HepG2 (cell line): ENCODE results near the gene CYB5R3. TPM values are rescaled to one million over a fixed set of nuclear protein-coding genes. Genes with fewer than 3 reads are reported as not detected.
A peak's percentile ranks its signal among the peaks of the same experiment; 100 is the strongest.

Source experiments
- AFF4 ChIP-seq: sonication (generic); formaldehyde crosslinking; IDR thresholded peaks from 2 replicates; pipeline ENCODE4 v1.4.0; 2020; ENCODE audit warnings: missing genetic modification reagents
- CEBPB ChIP-seq: IDR thresholded peaks from 2 replicates; pipeline ENCODE4 v1.6.1; 2011; ENCODE audit warnings: low read depth, low read length, improper control_type of control experiment, borderline replicate concordance
- CERS6 ChIP-seq: sonication (generic); formaldehyde crosslinking; IDR thresholded peaks from 2 replicates; pipeline ENCODE4 v1.5.0; 2020; ENCODE audit warnings: missing genetic modification reagents
- FOXC1 ChIP-seq: sonication (generic); formaldehyde crosslinking; IDR thresholded peaks from 2 replicates; pipeline ENCODE4 v1.8.0; 2022; ENCODE audit warnings: mild to moderate bottlenecking, missing genetic modification reagents, borderline replicate concordance
- GMEB1 ChIP-seq: sonication (generic); formaldehyde crosslinking; IDR thresholded peaks from 2 replicates; pipeline ENCODE4 v1.5.1; 2020; ENCODE audit warnings: missing genetic modification reagents, mild to moderate bottlenecking, borderline replicate concordance
- HMGXB4 ChIP-seq, 2 experiments: sonication (generic) in 1 of 2; formaldehyde crosslinking in 1 of 2; IDR thresholded peaks; 2 replicates each; pipeline versions ENCODE4 v1.4.0 to v1.6.1; 2018 to 2020; ENCODE audit warnings: missing genetic modification reagents in 2 of 2, borderline replicate concordance in 1 of 2, low read depth in 1 of 2, mild to moderate bottlenecking in 1 of 2, missing biosample characterization in 1 of 2
- IKZF1 ChIP-seq: fragments of 450-650 bp; IDR thresholded peaks from 2 replicates; pipeline ENCODE4 v1.7.1; 2016
- IRF2 ChIP-seq: IDR thresholded peaks from 2 replicates; pipeline ENCODE4 v1.6.1; 2018; ENCODE audit warnings: missing genetic modification reagents, missing compliant biosample characterization
- IRX3 ChIP-seq: sonication (generic); formaldehyde crosslinking; IDR thresholded peaks from 2 replicates; pipeline ENCODE4 v1.8.1; 2023; ENCODE audit warnings: mild to moderate bottlenecking, low read depth, missing genetic modification reagents, borderline replicate concordance
- MED1 ChIP-seq: sonication (generic); formaldehyde crosslinking; IDR thresholded peaks from 2 replicates; pipeline ENCODE4 v1.4.0; 2020; ENCODE audit warnings: missing genetic modification reagents
- MEIS1 ChIP-seq: sonication (generic); formaldehyde crosslinking; IDR thresholded peaks from 2 replicates; pipeline ENCODE4 v1.9.0; 2021; ENCODE audit warnings: mild to moderate bottlenecking, missing genetic modification reagents, moderate library complexity, borderline replicate concordance
- NBN ChIP-seq: fragments of 450-650 bp; conservative IDR thresholded peaks from 2 replicates; pipeline ENCODE4 v1.6.1; 2017
- NFYB ChIP-seq: sonication (generic); formaldehyde crosslinking; IDR thresholded peaks from 2 replicates; pipeline ENCODE4 v1.4.0; 2020; ENCODE audit warnings: missing genetic modification reagents
- ONECUT2 ChIP-seq: sonication (generic); formaldehyde crosslinking; IDR thresholded peaks from 2 replicates; pipeline ENCODE4 v1.4.0; 2020; ENCODE audit warnings: missing genetic modification reagents
- PHF8 ChIP-seq: sonication (generic); formaldehyde crosslinking; IDR thresholded peaks from 2 replicates; pipeline ENCODE4 v1.5.0; 2020; ENCODE audit warnings: missing genetic modification reagents
- TFDP1 ChIP-seq: IDR thresholded peaks from 2 replicates; pipeline ENCODE4 v1.6.1; 2016; ENCODE audit warnings: missing compliant biosample characterization, missing genetic modification reagents, borderline replicate concordance
- ZFP82 ChIP-seq: sonication (generic); formaldehyde crosslinking; IDR thresholded peaks from 2 replicates; pipeline ENCODE4 v1.5.1; 2020; ENCODE audit warnings: mild to moderate bottlenecking, missing genetic modification reagents, borderline replicate concordance
- ZNF562 ChIP-seq: sonication (generic); formaldehyde crosslinking; IDR thresholded peaks from 2 replicates; pipeline ENCODE4 v1.8.0; 2022; ENCODE audit warnings: missing genetic modification reagents, borderline replicate concordance
- ZNF780A ChIP-seq: sonication (generic); formaldehyde crosslinking; IDR thresholded peaks from 2 replicates; pipeline ENCODE4 v1.8.0; 2022; ENCODE audit warnings: mild to moderate bottlenecking, missing genetic modification reagents, moderate library complexity
- polyA plus RNA-seq, 8 experiments: library from polyadenylated mRNA; depleted of rRNA in 3 of 8; stranded (reverse) in 7 of 8; unstranded in 1 of 8; fragments of >200 nt; fragmentation: Illumina TruSeq in 4 of 8; extraction: Trizol in 4 of 8; gene quantifications; 2 replicates each; pipeline versions ENCODE4 v1.2.1 to v1.2.3, GENCODE V29; 2011 to 2016; ENCODE audit warnings: low read depth in 4 of 8, missing spikeins in 1 of 8, mixed read lengths in 1 of 8; ENCODE audit not compliant: insufficient read depth in 1 of 8
- total RNA-seq, 5 experiments: library from RNA; depleted of rRNA; stranded (reverse); fragments of >200 nt; fragmentation: Illumina TruSeq; extraction: Trizol; gene quantifications; 2 replicates each; pipeline ENCODE4 v1.2.3, GENCODE V29; 2016; ENCODE audit warnings: low read depth in 1 of 5

Gene CYB5R3
- total and polyA plus RNA-seq, 2 of the 13 experiments (the other 11 are each of a cell fraction or from before 2014, with no cell fraction given) = 32.4 to 305 TPM

- TF ChIP-seq GMEB1 (CRISPR knock-in tag) (no peak), CERS6 (CRISPR knock-in tag) (no peak), CEBPB (no peak; the same call in 1 of the 2 replicates), ZNF562 (CRISPR knock-in tag) (no peak), MEIS1 (CRISPR knock-in tag) (peak; percentile 77), FOXC1 (CRISPR knock-in tag) (peak; percentile 79), AFF4 (CRISPR knock-in tag) (no peak), ZFP82 (CRISPR knock-in tag) (no peak), ONECUT2 (CRISPR knock-in tag) (no peak; the same call in 1 of the 2 replicates), IRX3 (no peak), ZNF780A (CRISPR knock-in tag) (no peak), HMGXB4 (CRISPR knock-in tag; IDR thresholded peaks at IDR 0.05; ENCODE audit: borderline replicate concordance in 1 of 2, low read depth in 1 of 2) (peak in 1 of 2 experiments; percentile 50; a peak in 2 of 4 replicates), NFYB (CRISPR knock-in tag) (peak; percentile 18; the same call in 1 of the 2 replicates), TFDP1 (0 out of 2 replicates have a peak, but pooled peaks have one; percentile 19), NBN (no peak), IRF2 (peak; percentile 71; the same call in 1 of the 2 replicates), MED1 (CRISPR knock-in tag) (peak; percentile 94), IKZF1 (no peak), PHF8 (CRISPR knock-in tag) (peak; percentile 56; the same call in 1 of the 2 replicates)
Observed at GRCh38 chr22:42648368-42649245, 585 bp downstream of the CYB5R3 start (continued).
